GM10248 (cell line): ENCODE results near the gene SYTL1.

ENCODE experiments used
- CTCF ChIA-PET: fragments of 300-600 bp; sonication (Branson Sonifier 250); formaldehyde crosslinking; extraction: SDS; loops from one replicate; lab custom pipeline; 2021; ENCODE audit warnings: antibody characterized with exemption; lab: Yijun Ruan, JAX
- POLR2A ChIA-PET: fragments of 350-650 bp; sonication (Branson Sonifier 250); formaldehyde crosslinking; extraction: SDS; loops from one replicate; lab custom pipeline; 2020; ENCODE audit warnings: antibody characterized with exemption; lab: Yijun Ruan, JAX
- DNase-seq: peaks from one replicate; pipeline ENCODE4 v3.0.0; 2012; ENCODE audit errors: extremely low spot score
- TF ChIP-seq, protein P1 (sequence below): IDR thresholded peaks from 2 replicates; pipeline ENCODE4 v1.5.1; 2012; ENCODE audit warnings: mild to moderate bottlenecking, low read depth; ENCODE audit errors: extremely low read depth, missing control alignments, control extremely low read depth

SYTL1 gene

DNA sequence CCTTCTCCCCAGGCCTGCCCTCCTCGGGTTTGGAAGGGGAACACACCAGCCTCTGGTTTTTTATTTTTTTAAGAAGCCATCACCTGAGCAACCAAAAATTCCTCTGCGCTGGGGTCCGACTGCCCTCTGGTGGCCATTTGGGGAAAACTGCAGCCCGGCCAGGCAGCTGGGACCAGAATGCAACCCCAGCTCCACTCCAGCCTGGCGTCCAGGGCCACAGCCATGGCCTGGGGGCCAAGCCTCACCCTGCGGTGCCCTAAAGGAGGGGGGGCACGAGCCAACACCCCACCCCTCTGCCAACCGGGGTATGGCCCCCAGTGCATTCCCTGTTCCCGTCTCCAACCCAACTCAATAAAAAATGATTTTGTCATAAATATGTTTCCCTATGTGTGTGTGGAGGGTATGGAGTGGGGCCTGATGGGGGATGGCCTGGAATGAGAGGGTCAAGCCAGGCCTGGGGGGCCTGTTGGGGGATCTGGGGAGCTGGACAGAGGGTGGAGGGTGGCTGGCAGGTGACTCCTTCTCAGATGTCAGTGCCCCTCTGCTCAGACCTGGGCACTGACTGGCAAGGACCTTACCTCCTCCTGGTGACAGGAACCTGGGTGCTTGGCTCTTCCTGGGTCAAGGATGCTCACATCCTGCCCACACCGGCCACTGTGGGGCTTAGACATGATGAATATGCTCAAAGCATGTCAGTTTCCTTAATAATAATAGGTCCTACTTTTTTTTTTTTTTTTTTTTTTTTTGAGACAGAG is 53.8 kb downstream of the SYTL1 start:
- ChIA-PET CTCF (interaction anchor here (0.6 to 14.3 kb wide), 44 partner anchors 8 to 377 kb away, joined by 3 to 324 read pairs (median 5); partner anchors contain the start of genes AHDC1, FCN3, MAP3K6 and STX12), POLR2A (interaction anchor here (0.6 to 0.7 kb wide), 3 partner anchors 12 to 240 kb away, joined by 4 read pairs; no protein-coding TSS in a partner anchor)
- peak; percentile 86 for DNase-seq
- TF ChIP-seq, protein P1, sequence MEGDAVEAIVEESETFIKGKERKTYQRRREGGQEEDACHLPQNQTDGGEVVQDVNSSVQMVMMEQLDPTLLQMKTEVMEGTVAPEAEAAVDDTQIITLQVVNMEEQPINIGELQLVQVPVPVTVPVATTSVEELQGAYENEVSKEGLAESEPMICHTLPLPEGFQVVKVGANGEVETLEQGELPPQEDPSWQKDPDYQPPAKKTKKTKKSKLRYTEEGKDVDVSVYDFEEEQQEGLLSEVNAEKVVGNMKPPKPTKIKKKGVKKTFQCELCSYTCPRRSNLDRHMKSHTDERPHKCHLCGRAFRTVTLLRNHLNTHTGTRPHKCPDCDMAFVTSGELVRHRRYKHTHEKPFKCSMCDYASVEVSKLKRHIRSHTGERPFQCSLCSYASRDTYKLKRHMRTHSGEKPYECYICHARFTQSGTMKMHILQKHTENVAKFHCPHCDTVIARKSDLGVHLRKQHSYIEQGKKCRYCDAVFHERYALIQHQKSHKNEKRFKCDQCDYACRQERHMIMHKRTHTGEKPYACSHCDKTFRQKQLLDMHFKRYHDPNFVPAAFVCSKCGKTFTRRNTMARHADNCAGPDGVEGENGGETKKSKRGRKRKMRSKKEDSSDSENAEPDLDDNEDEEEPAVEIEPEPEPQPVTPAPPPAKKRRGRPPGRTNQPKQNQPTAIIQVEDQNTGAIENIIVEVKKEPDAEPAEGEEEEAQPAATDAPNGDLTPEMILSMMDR: peak; percentile 93

DNA sequence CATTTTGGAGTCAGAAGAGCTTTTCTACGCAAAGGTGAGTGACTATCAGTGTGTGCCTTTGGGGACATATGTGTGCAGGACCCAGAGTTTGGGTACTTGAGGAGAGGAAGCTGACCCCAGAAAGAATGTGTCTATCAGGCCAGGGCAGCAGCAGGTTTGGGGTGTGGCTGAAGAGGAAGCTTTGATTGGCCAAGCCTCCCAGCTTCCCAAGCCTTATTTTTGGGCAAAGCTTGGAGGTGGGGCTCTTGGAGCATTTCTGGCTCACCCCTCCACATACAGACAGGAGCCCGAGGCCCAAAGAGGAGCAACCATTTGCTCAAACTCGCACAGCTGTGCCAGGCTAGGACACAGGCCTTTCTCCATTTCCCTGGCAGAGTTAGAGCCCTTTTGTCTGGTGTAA is 55.3 kb downstream of the SYTL1 start:
- ChIA-PET POLR2A (interaction anchor here (2.4 kb wide), 1 partner anchor 97 kb away, joined by 6 read pairs; no protein-coding TSS in a partner anchor), CTCF (interaction anchor here (1.0 to 14.3 kb wide), 16 partner anchors 11 to 352 kb away, joined by 3 to 324 read pairs (median 12); partner anchors contain the start of genes AHDC1 and MAP3K6)
- no peak for DNase-seq
- TF ChIP-seq, protein P1: no peak

DNA sequence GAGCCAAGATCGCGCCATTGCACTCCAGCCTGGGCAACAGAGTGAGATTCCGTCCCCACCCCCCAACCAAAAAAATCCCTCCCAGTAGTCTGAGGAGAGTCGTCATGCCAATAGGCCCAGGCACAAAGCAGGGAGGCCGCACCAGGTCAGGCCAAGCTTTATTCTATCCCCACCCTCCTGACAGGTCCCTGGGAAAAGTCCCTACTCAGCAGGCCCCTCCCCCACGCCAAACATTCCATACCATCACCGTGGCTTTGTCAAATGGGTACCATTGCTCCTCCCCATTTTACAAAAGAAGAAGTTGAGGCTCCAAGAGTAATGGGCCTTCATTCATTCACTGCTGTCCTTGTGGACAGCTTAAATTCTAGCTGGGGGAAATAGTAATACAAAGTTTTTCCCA is 55.9 kb downstream of the SYTL1 start:
- TF ChIP-seq, protein P1: no peak
- POLR2A ChIA-PET: interaction anchor here (2.4 kb wide), 1 partner anchor 97 kb away, joined by 6 read pairs; no protein-coding TSS in a partner anchor
- no peak for DNase-seq
- CTCF ChIA-PET: interaction anchor here (0.8 to 14.3 kb wide), 17 partner anchors 12 to 352 kb away, joined by 3 to 324 read pairs (median 6); partner anchors contain the start of genes AHDC1 and MAP3K6

DNA sequence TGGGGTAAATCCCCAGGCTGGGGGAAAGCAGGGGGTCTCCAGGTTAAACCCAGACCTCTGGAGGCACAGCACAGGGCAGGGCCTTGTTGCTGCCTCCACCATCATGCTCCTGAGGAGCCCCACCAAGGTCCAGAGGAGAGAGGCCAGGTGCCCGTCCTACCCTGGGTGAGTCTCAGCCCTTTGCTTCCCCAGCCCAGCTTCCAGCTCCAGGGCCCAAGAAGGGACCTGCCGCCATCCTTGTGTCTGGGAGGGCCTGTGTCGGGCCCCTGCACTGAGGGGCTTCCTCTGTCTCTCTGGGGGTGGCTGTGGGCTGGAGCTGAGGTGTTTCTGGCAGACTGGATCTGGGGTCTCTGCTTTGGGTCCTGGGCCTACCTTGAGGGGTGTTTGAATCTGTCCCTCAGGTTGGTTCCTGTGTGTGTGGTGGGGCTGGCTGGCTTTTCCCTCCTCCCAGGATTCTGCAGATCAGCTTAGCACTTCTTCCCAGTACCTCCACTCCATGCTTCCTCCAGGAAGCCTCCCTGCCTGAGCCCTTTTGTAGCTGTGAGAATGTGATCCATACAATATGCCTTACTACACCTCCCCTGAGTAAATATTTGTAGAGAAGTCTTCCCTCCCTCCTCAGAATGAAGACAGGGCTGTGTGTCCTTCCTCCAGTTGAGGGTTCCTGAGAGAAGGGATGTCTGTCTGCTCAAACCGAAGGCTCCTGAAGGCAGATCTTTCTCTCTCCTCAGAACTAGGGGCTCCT is 56.8 kb downstream of the SYTL1 start:
- ChIA-PET POLR2A (interaction anchor here (0.5 to 2.4 kb wide), 2 partner anchors 98 to 208 kb away, joined by 3 to 6 read pairs; no protein-coding TSS in a partner anchor), CTCF (interaction anchor here (0.8 to 14.3 kb wide), 15 partner anchors 8 to 353 kb away, joined by 3 to 324 read pairs (median 6); partner anchors contain the start of genes AHDC1 and MAP3K6)
- DNase-seq: no peak
- TF ChIP-seq, protein P1: no peak

DNA sequence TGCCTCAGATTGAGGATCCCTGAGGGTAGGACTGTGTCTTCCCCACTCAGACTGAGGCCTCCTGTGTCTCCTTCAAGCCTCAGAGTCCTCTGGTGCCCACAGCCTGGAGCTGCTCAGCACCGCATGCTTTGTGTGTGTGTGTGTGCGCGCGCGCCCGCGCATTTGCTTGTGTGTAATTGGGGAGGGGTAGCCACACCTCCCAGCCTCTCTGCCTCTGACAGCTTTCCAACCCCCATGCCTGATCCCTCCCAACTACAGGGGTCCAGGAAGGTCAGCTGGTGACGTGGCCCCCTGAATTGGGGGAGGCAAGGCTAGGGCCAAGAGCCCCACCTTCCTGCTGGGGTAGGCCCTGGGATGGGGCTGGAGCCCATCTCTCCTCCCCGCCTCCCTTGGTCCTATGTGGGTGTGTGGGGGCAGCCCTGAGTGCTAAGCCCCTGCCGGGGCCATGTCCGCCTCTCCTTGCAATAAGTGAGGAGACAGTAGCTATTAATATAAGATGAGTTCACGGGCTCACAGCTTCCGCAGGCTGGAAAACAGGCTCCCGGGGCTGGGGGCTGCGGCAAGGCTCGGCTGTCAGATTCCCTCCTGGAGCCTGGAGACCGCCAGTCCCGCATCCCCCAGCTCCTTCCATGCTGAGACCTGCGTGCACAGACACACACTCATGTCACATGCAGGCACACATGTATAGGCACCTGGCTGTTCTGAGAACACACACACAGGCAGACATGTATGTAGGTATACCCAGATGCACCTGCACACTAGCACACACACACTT is 57.6 kb downstream of the SYTL1 start:
- ChIA-PET POLR2A (interaction anchor here (0.6 kb wide), 2 partner anchors 167 to 197 kb away, joined by 3 to 5 read pairs; no protein-coding TSS in a partner anchor), CTCF (interaction anchor here (1.0 to 14.3 kb wide), 12 partner anchors 9 to 354 kb away, joined by 3 to 324 read pairs (median 7); partner anchors contain the start of gene AHDC1)
- DNase-seq: no peak
- TF ChIP-seq, protein P1: no peak
